NCI-H1436 treated with DMSO at 0.1 percent for 48 hours (cell line): ENCODE data around the gene CNPY2.
"Not testable (repeated sequence)": the region's sequence is repeated elsewhere in the genome, so short reads cannot be mapped to it uniquely, and the experiment has no call there.

ENCODE experiments used
- DNase-seq: peaks from one replicate; lab custom pipeline; 2025; lab: John Stamatoyannopoulos, UW

Gene CNPY2

GRCh38 chr12:56298828-56299227, 17.0 kb downstream of the CNPY2 start:
- no peak for DNase-seq

- DNase-seq: no peak
These were observed 18.4 kb downstream of the CNPY2 start for GRCh38 chr12:56297400-56297799.

GRCh38 chr12:56296295-56296694, 19.5 kb downstream of the CNPY2 start:
- DNase-seq: no peak

GRCh38 chr12:56293795-56294194, 22.0 kb downstream of the CNPY2 start:
- no peak for DNase-seq

GRCh38 chr12:56288705-56289387, 26.9 kb downstream of the CNPY2 start:
- DNase-seq: no peak

- DNase-seq: no peak
These were observed 29.6 kb downstream of the CNPY2 start for GRCh38 chr12:56286044-56286830.

- DNase-seq: not testable (repeated sequence)
These were observed 31.5 kb downstream of the CNPY2 start for GRCh38 chr12:56284263-56284662.

GRCh38 chr12:56282579-56282978, 33.2 kb downstream of the CNPY2 start:
- no peak for DNase-seq

GRCh38 chr12:56282030-56282429, 33.8 kb downstream of the CNPY2 start:
- DNase-seq: no peak

- no peak for DNase-seq
These were observed 34.9 kb downstream of the CNPY2 start for GRCh38 chr12:56280849-56281248.

- DNase-seq: no peak
These were observed 36.9 kb downstream of the CNPY2 start for GRCh38 chr12:56278905-56279304.

GRCh38 chr12:56274299-56274698, 41.5 kb downstream of the CNPY2 start:
- DNase-seq: no peak

GRCh38 chr12:56272468-56272867, 43.3 kb downstream of the CNPY2 start:
- DNase-seq: not testable (repeated sequence)

- DNase-seq: no peak
These were observed 44.8 kb downstream of the CNPY2 start for GRCh38 chr12:56271031-56271430.

- DNase-seq: no peak
These were observed 48.2 kb downstream of the CNPY2 start for GRCh38 chr12:56267443-56268071.

GRCh38 chr12:56266693-56267442, 48.9 kb downstream of the CNPY2 start, which contains the start of gene COQ10A:
Gene COQ10A, plus strand, starts transcription at chr12:56266942. Its CDS starts 177 bp downstream, at chr12:56267119.
- peak; percentile 52 for DNase-seq

- not testable (repeated sequence) for DNase-seq
These were observed 49.6 kb downstream of the CNPY2 start for GRCh38 chr12:56266068-56266692.

- DNase-seq: not testable (repeated sequence)
These were observed 52.8 kb downstream of the CNPY2 start for GRCh38 chr12:56262955-56263354.

- no peak for DNase-seq
These were observed 54.1 kb downstream of the CNPY2 start for GRCh38 chr12:56261503-56262232.

- DNase-seq: no peak
These were observed 54.9 kb downstream of the CNPY2 start for GRCh38 chr12:56260921-56261320.

GRCh38 chr12:56260380-56260779, 55.4 kb downstream of the CNPY2 start:
- DNase-seq: no peak
